SU-DHL-6 (cell line): ENCODE measurements around the gene KCNJ9.

Experiments
- EZH2phosphoT487 ChIP-seq: fragments of 200-600 bp; sonication (generic), shearing (Covaris generic); conservative IDR thresholded peaks from 2 replicates; pipeline ENCODE4 v1.6.1; 2018; ENCODE audit warnings: mild to moderate bottlenecking, antibody characterized with exemption, low read length, moderate library complexity, mixed read lengths
- TF ChIP-seq, protein P1 (sequence below): fragments of 200-600 bp; sonication (generic); IDR thresholded peaks from one replicate; pipeline ENCODE4 v1.5.1; 2017; ENCODE audit warnings: antibody characterized with exemption, mild to moderate bottlenecking, low read length, moderate library complexity; ENCODE audit not compliant: insufficient read depth, poor library complexity, severe bottlenecking

DNA sequence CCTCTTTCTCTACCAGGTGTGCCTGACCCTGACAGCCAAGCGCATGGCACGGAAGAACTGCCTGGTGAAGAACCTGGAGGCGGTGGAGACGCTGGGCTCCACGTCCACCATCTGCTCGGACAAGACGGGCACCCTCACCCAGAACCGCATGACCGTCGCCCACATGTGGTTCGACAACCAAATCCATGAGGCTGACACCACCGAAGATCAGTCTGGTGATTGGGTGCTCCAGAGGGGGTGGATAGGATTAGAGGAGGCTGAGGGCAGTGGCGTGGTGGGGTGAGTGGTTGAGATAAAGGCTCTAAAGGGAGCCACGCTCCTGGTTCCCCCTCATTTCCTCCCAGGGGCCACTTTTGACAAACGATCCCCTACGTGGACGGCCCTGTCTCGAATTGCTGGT, 47.3 kb downstream of the KCNJ9 start:
- TF ChIP-seq, protein P1, sequence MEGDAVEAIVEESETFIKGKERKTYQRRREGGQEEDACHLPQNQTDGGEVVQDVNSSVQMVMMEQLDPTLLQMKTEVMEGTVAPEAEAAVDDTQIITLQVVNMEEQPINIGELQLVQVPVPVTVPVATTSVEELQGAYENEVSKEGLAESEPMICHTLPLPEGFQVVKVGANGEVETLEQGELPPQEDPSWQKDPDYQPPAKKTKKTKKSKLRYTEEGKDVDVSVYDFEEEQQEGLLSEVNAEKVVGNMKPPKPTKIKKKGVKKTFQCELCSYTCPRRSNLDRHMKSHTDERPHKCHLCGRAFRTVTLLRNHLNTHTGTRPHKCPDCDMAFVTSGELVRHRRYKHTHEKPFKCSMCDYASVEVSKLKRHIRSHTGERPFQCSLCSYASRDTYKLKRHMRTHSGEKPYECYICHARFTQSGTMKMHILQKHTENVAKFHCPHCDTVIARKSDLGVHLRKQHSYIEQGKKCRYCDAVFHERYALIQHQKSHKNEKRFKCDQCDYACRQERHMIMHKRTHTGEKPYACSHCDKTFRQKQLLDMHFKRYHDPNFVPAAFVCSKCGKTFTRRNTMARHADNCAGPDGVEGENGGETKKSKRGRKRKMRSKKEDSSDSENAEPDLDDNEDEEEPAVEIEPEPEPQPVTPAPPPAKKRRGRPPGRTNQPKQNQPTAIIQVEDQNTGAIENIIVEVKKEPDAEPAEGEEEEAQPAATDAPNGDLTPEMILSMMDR = no peak
- no peak for TF ChIP-seq EZH2phosphoT487
